OCI-M1 (cell line): ENCODE results near the gene KCTD13.
"Not testable (repeated sequence)": the region's sequence is repeated elsewhere in the genome, so short reads cannot be mapped to it uniquely, and the experiment has no call there.

Experiments used
- DNase-seq: peaks from one replicate; lab custom pipeline; 2025; lab: John Stamatoyannopoulos, UW

KCTD13 gene

DNA sequence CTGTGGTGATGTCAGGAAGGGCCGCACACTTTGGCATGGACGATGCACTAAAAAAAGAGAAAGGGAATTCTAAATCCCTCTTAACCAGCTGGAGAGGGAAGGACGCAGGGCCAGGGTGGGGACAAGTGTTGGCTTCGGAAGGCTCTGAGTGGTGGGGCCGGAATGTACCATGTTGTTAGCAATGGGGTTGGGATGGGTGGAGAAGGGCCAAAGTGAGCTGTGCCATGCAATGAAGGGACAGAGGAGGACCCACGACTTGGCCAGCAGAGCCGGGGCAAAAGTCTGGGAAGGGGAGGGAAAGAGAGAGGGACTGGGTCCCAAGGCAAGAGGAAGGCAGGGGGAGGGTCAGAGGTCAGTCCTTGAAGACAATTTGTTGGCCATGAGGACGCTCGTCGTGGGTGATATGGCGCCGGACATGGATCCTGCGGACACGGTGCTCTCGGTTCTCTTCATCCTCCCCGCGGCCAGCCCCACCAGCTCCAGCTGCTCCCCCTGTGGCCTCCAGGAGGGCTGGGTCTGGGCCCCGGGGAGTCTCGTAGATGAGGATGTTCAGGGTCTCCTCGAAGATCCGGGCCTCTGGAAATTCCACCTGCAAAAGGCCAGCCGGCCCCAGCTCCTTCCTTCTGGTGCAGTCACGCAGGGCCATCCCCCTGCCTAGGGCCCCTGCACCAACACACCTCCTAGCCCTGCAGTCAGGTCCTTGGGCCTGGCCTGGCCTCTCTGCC lies 19.3 kb downstream of the KCTD13 start:
- DNase-seq, result no peak

DNA sequence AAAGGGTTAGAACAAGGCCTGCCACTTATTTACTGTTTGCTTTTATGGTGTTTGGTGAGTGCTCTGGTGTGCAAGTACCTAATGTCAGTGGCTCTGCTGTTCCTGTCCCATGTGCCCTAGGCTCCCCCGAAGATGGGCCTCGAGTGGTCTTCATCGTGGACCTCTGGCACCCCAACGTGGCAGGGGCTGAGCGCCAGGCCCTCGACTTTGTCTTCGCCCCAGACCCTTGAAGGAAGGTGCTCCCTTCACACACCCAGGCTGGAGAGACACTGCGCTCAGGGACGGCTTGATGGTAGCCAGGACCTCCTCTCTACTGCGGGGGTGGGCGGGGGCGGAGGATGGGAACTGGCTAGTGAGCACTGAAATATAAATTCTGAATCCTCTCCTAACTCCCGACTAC lies 20.4 kb downstream of the KCTD13 start:
- no peak for DNase-seq

DNA sequence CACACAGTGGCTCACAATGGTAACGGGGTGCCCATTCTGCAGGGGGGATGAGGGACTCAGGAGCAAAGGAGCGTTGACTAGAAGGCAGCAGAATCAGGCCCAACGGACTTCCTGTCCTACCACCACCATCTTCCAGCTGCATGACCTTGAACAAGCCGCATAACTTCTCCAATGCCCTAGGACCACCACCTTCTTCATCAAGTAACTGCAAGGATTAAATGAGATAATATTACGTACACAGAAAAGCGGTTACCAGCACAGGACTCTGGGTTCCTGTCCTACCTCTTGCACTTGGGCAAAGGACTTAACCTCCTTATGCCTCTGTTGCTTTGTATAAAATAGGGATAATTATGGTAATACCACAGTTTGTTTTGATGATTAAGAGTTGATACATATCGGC lies 21.1 kb downstream of the KCTD13 start:
- DNase-seq, result no peak

DNA sequence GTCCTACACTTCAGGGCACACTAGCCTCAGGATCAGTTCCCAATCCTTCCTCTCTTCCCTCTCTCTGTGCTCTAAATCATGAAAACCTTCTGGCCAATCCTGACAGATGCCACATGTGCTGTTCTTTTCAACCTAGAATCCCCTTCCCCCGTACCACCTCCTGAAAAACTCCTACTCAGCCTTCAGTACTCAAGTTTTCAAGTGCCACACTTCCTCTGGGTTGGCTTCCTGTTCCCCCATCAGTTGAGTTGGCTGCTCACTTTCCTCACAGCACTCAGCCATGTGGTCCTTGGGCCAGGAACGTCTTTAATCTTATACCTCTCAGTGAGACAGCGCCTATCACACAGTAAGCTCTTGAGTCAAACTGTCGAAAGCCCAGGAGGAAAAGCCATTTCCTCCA lies 22.4 kb downstream of the KCTD13 start:
- no peak for DNase-seq

- no peak for DNase-seq
Observed at GRCh38 chr16:29901607-29901945, 24.4 kb downstream of the KCTD13 start.

- no peak for DNase-seq
Observed at GRCh38 chr16:29900888-29901606, 25.0 kb downstream of the KCTD13 start.

- DNase-seq, result peak; percentile 90
Observed at GRCh38 chr16:29900102-29900887, 25.7 kb downstream of the KCTD13 start, which contains the start of gene ASPHD1. TSS of gene ASPHD1 (plus strand) at chr16:29900488. CDS start at chr16:29900972, 484 bp downstream.

GRCh38 chr16:29899516-29900101 lies 26.4 kb downstream of the KCTD13 start, which contains the start of gene SEZ6L2:
TSS of gene SEZ6L2 (minus strand) at chr16:29899550. CDS start at chr16:29899019, 531 bp downstream.
- DNase-seq, result peak; percentile 87

GRCh38 chr16:29898804-29899515 lies 27.1 kb downstream of the KCTD13 start:
- DNase-seq, result no peak

DNA sequence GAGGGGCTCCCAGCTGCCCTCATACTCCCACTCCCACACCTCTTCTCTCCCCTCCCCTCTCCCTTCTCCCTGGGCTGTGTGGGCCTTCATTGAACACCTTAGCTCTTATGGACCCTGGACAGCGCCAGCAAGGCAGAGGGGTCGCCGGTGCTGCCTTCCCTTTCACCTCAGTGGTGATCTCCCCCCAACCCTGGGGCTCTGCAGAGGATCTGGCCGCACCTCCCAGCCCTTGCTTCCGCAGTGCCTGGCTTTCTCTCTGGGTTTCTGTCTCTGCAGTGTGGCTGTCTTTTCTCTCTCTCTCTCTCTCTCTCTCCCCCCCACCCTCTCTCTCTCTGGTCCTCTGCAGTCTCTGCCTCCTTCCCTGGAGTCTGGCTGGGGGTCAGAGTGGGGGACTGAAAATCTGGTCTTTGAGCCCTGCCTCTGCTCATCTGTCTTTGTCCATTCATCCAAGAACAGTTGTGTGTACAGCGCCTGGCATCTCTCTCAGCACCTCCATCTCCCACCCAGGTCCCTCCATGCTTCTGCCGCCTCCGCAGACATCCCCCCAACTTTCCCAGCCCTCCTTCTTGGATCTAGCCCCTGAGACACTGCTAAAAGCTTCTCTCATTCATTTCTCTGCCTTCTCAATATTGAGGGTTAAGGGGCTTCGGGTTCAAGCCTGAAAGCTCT lies 27.8 kb downstream of the KCTD13 start:
- DNase-seq, result no peak

GRCh38 chr16:29897333-29897732 lies 28.7 kb downstream of the KCTD13 start:
- DNase-seq, result peak; percentile 40

DNA sequence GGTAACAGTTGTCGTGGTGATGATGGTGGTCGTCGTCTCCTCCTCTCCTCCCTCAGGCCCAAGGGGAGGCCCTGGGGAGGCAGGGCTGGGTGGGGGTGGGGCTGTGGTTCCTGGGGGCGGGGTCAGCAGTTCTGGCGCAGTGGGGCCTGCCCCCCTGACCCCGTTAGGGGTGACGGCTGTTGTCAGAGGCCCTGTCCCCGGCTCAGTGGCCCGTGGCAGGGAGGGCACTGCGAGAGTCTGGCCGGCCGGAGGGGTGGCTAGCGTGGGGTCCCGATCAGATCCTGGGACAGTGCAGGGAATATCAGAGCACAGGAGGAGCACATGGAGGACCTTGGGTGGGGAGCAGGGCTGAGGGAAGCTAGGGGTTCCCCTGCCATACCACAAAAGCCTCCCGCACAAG lies 29.2 kb downstream of the KCTD13 start:
- DNase-seq, result no peak

- no peak for DNase-seq
Observed at GRCh38 chr16:29894352-29894751, 31.7 kb downstream of the KCTD13 start.

DNA sequence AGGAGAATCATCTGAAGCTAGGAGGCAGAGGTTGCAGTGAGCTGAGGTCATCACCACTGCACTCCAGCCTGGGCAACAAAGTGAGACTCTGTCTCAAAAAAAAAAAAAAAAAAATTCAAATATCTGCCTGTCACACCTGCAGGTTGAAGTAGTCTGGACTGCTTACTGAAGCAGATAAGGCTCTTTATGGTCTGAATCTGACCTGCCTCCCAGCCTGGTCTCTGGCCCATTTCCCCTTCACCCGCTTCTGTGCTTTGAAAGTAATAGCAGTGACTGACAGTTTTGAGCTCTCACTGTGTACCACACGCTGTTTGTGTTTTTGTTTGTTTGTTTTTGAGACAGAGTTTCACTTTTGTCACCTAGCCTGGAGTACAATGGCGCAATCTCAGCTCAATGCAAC lies 32.5 kb downstream of the KCTD13 start:
- DNase-seq, result peak; percentile 64

DNA sequence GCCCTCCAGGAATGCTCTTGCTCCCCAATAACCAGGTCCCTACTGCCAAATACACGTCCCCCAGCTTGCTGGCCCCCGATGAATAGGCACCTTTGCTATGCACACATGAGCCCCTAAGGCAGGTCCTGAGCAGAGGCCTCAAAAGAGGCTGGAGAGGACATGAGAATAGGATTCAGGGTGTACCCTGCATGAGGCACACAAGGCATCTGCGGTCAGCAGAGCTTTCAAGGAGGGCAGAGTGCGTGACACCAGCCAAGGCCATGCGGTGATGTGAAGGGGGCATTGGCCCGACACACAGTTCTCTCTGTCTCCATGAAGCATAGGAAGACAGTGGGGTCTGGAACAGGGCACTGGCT lies 33.6 kb downstream of the KCTD13 start:
- no peak for DNase-seq

GRCh38 chr16:29891525-29892457 lies 34.2 kb downstream of the KCTD13 start:
- no peak for DNase-seq

DNA sequence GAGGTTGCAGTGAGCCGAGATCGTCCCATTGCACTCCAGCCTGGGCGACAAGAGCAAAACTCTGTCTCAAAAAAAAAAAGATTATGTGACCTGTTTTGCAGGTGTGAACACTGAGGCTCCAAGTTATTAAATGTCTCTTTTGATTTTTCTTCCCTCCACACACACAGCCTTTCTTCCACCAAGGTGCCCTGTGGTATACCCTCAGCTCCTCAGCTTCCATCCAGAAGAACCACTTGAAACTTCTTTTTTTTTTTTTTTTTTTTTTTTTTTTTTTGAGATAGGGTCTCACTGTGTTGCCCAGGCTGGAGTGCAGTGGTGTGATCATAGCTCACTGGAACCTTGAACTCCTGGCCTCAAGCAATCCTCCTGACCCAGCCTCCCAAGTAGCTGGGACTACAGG lies 36.7 kb downstream of the KCTD13 start:
- not testable (repeated sequence) for DNase-seq

DNA sequence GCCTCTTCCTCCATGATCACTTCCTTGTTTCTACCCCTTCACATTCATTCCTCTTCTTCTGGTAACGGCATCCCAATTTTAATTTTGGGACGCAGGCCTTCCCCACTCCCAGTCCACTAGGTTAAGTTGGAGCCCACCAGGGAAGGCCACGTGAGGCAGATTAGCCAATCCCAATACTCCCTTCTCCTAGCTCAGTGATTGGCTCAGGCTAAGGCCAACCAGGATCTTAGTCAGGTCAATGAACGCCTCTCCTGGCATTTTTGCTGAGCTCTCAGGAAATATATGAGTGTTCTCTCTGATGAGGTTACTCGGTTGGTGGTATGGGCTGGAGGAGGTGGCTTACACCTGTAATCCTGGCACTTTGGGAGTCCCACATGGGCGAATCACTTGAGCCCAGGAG lies 42.0 kb downstream of the KCTD13 start:
- DNase-seq, result no peak

- DNase-seq, result no peak
Observed at GRCh38 chr16:29881050-29881449, 45.0 kb downstream of the KCTD13 start.

- DNase-seq, result no peak
Observed at GRCh38 chr16:29878172-29878571, 47.9 kb downstream of the KCTD13 start.
